22Rv1 (cell line): ENCODE data around the gene ITPR3.
A peak's percentile ranks its signal among the peaks of the same experiment; 100 is the strongest.
"Not testable (repeated sequence)": the region's sequence is repeated elsewhere in the genome, so short reads cannot be mapped to it uniquely, and the experiment has no call there.

Experiments
- H3K27ac ChIP-seq: fragments of 450-650 bp; 2 replicates; pipeline ENCODE4 v1.5.1; 2017
- CTCF ChIP-seq: fragments of 450-650 bp; IDR thresholded peaks from 2 replicates; pipeline ENCODE4 v1.5.1; 2017; ENCODE audit warnings: mild to moderate bottlenecking
- ZFX ChIP-seq: fragments of 450-650 bp; IDR thresholded peaks from 2 replicates; pipeline ENCODE4 v1.6.1; 2017; ENCODE audit warnings: antibody characterized with exemption, borderline replicate concordance

Gene ITPR3

GRCh38 chr6:33592280-33592594 is 28.9 kb upstream of the ITPR3 start:
- TF ChIP-seq CTCF, result no peak
- TF ChIP-seq ZFX, result no peak
- H3K27ac ChIP-seq, result no peak overlapping the region

GRCh38 chr6:33592595-33593413 is 28.3 kb upstream of the ITPR3 start:
- H3K27ac ChIP-seq, result peak overlapping the region; percentile 42
- TF ChIP-seq CTCF, result no peak
- TF ChIP-seq ZFX, result no peak

GRCh38 chr6:33593414-33593727 is 27.8 kb upstream of the ITPR3 start:
- peak overlapping the region; percentile 42 for H3K27ac ChIP-seq
- TF ChIP-seq CTCF, result no peak
- TF ChIP-seq ZFX, result no peak

- TF ChIP-seq ZFX, result no peak
- no peak for TF ChIP-seq CTCF
Measured at GRCh38 chr6:33595001-33595846, 25.9 kb upstream of the ITPR3 start.

GRCh38 chr6:33596894-33597293 is 24.2 kb upstream of the ITPR3 start:
- not testable (repeated sequence) for H3K27ac ChIP-seq

More at GRCh38 chr6:33595001-33595846, 25.9 kb upstream of the ITPR3 start:
- no peak overlapping the region for H3K27ac ChIP-seq

GRCh38 chr6:33597551-33598322 is 23.4 kb upstream of the ITPR3 start:
- peak overlapping the region; percentile 48 for H3K27ac ChIP-seq

More at GRCh38 chr6:33597551-33598322, 23.4 kb upstream of the ITPR3 start:
- TF ChIP-seq ZFX, result no peak
- no peak for TF ChIP-seq CTCF
